GM21529 (cell line): ENCODE data around the gene CREM.

Source experiments
- ATAC-seq: cut with Tn5 transposase; IDR thresholded peaks from one replicate; pipeline ENCODE4 v1.9.1; 2021; ENCODE audit not compliant: unreplicated experiment

The CREM gene

DNA sequence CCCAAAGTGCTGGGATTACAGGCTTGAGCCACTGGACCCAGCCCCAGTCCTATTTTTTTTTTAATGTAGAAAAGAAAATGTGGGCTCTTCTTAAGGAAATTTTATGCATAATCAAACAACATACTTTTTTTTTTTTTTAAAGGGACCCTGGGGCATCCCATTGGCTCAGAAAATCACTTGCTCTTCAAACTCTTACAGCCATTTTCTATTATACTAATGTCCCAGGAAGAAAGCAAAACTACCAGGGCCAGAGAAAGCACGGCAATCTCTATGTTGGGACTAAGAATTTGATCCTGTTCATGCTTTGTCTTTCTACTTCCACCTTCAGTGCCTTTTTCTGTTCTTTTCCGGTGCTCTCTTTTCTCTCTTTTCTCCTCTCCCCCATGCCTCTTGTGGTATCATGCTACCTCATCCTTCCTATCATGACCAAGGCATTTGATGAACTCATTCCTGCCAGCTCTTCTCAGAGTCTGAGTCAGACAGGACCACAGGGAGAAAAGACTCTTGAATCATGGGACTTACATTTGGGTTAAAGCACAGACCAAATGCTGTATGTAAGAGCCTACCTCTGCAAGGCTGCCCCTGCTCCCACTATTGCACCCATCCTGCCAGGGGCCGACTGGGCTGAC, 133.2 kb downstream of the CREM start:
- no peak for ATAC-seq

- ATAC-seq: no peak
Observed at GRCh38 chr10:35262436-35262835, 135.8 kb downstream of the CREM start.
